Hepatocyte (in vitro differentiated cells): ENCODE results near the gene DEPDC5.

ENCODE experiments used
- EZH2 ChIP-seq: fragments of 200-600 bp; sonication (generic); IDR thresholded peaks from 2 replicates; pipeline ENCODE4 v1.6.1; 2016; ENCODE audit warnings: antibody characterized with exemption, mild to moderate bottlenecking, borderline replicate concordance
- EZH2phosphoT487 ChIP-seq: fragments of 200-600 bp; sonication (generic); IDR thresholded peaks from one replicate; pipeline ENCODE4 v1.6.1; 2018; ENCODE audit warnings: antibody characterized with exemption, mild to moderate bottlenecking, low read depth, moderate library complexity; ENCODE audit not compliant: unreplicated experiment, severe bottlenecking
- TF ChIP-seq, protein P1 (sequence below): fragments of 200-600 bp; sonication (generic); IDR thresholded peaks from 2 replicates; pipeline ENCODE4 v1.5.1; 2016; ENCODE audit warnings: antibody characterized with exemption, mild to moderate bottlenecking; ENCODE audit not compliant: poor library complexity

DNA sequence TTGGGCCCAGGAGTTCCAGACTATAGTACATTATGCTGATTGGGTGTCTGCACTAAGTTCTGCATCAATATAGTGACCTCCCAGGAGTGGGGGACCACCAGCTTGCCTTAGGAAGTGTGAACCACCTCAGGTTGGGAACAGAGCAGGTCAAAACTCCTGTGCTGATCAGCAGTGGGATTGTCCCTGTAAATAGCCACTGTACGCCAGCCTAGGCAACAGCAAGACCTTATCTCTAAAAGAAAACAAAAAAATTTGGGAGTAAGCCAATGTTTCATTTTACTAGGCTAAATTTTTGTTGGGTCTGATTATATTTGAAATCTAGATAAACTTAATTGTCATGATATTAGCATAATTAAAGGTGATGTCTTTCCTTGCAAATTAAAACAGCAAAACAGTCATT lies 3.4 kb downstream of the DEPDC5 start:
- TF ChIP-seq, protein P1, sequence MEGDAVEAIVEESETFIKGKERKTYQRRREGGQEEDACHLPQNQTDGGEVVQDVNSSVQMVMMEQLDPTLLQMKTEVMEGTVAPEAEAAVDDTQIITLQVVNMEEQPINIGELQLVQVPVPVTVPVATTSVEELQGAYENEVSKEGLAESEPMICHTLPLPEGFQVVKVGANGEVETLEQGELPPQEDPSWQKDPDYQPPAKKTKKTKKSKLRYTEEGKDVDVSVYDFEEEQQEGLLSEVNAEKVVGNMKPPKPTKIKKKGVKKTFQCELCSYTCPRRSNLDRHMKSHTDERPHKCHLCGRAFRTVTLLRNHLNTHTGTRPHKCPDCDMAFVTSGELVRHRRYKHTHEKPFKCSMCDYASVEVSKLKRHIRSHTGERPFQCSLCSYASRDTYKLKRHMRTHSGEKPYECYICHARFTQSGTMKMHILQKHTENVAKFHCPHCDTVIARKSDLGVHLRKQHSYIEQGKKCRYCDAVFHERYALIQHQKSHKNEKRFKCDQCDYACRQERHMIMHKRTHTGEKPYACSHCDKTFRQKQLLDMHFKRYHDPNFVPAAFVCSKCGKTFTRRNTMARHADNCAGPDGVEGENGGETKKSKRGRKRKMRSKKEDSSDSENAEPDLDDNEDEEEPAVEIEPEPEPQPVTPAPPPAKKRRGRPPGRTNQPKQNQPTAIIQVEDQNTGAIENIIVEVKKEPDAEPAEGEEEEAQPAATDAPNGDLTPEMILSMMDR, result no peak
- TF ChIP-seq EZH2 (no peak), EZH2phosphoT487 (no peak)
